G401 (cell line): ENCODE results near the gene TAMALIN. TPM values are rescaled to one million over a fixed set of nuclear protein-coding genes. Genes with fewer than 3 reads are reported as not detected.

Experiments used
- DNase-seq: peaks from one replicate; pipeline ENCODE4 v3.0.0-alpha.2; 2015; ENCODE audit warnings: low spot score
- in situ Hi-C: cut with HindIII; loops from 2 replicates; pipeline ENCODE4 v1.10.0; 2016; ENCODE audit warnings: low sequenced_read_pairs, mixed read lengths
- total RNA-seq: library from RNA; depleted of rRNA; stranded (reverse); fragments of >200 nt; shearing (Covaris generic); gene quantifications from 2 replicates; pipeline ENCODE4 v1.2.3, GENCODE V29; 2014

TAMALIN gene
- total RNA-seq, 1 experiment from 2014 or later, result 33.3 TPM

DNA sequence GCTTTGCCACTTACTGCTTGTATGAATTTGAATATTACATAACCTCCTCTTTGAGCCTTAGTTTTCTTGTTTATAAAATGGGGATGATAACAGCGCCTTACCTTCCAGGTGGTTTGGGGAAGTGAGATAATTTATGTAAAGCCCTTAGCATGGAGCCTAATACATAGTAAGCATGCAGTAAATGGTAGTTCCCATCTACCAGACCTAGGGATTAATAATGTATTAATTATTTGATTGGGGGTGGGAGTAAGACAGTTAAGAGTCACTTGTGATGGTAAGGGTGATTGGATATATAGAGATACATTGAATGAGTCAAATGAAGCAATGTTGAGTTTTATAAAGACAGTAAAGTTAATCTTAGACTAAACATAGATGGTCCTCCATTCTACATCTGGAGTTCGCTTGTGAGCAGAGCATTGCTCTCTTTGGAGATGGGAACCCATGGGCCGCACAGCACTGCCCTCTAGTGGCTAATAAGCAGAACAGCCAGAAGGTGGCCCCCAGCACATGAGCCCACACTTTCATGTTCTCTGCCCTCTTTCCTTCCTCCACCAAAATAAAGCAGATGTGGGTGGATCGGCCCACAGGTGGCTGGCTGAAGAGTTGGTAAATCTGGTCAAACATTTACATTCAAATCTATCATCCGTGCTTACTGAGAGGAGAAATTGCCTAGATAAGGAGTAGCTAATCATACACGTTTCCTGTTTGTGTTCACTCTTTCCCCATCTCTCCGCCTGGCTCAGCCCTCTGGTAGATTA is 26.5 kb upstream of the TAMALIN start:
- in situ Hi-C loops, result no loop called here
- DNase-seq, result peak; percentile 79

GRCh38 chr12:51980809-51981127 is 26.0 kb upstream of the TAMALIN start:
- in situ Hi-C loops, result no loop called here
- DNase-seq, result no peak

GRCh38 chr12:51984657-51985056 is 22.1 kb upstream of the TAMALIN start:
- DNase-seq, result no peak
- in situ Hi-C loops, result no loop called here

- DNase-seq, result no peak
- in situ Hi-C loops, result no loop called here
Measured at GRCh38 chr12:51985154-51985835, 21.5 kb upstream of the TAMALIN start.

- no peak for DNase-seq
- in situ Hi-C loops, result no loop called here
Measured at GRCh38 chr12:51986834-51987233, 19.9 kb upstream of the TAMALIN start.

GRCh38 chr12:51992246-51992645 is 14.5 kb upstream of the TAMALIN start:
- DNase-seq, result no peak
- in situ Hi-C loops, result no loop called here

GRCh38 chr12:51994539-51994820 is 12.3 kb upstream of the TAMALIN start:
- DNase-seq, result no peak
- in situ Hi-C loops, result no loop called here

DNA sequence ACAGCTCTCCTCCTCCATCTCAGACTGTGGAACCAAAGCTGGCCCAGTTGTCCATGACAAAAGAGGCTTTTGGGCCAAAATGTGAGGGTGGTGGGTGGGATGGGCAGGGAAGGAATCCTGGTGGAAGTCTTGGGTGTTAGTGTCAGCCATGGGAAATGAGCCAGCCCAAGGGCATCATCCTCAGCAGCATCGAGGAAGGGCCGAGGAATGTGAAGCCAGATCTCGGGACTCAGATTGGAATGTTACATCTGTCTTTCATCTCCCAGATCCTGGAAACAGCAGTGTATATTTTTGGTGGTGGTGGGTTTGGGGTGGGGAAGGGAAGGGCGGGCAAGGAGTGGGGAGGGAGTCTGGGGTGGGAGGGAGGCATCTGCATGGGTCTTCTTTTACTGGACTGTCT is 11.8 kb upstream of the TAMALIN start:
- no peak for DNase-seq
- in situ Hi-C loops, result no loop called here

- no peak for DNase-seq
- in situ Hi-C loops, result no loop called here
Measured at GRCh38 chr12:51997136-51997535, 9.6 kb upstream of the TAMALIN start.

DNA sequence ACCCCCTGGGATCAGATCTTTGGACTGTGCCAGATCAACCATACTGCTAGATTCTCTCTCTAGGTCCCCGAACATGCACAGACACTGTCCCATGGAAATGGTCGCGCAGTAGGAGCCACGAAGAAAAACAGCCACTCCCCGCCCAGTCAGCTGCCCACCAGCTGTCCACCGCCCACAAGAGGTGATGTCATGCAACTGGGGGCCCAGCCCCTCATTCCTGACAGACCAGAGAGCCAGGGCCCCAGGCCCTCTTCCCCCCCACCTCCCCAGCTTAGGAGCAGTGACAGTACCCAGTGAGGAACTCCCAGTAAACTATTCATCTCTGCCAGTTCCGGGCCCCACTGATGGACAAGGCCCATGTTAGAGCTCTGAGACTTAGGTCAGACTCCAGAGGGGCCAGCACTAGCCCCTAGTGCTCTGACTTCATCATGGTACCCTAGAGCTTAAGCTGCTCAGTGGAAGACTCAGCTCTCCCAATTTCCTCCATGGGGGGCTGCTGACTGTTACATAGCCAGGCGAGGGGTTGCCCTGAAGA is 3.7 kb upstream of the TAMALIN start:
- no peak for DNase-seq
- in situ Hi-C loops, result no loop called here

DNA sequence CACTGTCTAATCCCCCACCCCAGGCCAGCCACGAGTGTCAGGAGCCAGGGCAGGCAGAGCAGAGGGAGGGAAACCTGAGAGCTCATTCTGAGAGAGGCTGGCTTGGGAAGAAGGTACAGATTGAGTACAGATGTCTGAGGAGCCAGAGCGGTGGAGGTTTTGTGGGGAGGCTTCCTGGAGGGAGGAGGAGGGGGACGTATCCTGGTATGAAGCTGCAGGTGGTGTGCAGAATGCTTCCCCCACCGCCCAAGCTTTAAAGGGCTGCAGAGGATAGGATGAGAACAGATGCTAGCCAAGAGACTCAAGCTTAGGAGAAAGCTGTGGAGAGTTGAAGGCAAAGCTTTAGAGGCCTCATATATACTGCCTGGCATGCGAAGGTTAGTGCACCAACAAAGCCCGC is 3.2 kb upstream of the TAMALIN start:
- in situ Hi-C loops, result no loop called here
- DNase-seq, result no peak

DNA sequence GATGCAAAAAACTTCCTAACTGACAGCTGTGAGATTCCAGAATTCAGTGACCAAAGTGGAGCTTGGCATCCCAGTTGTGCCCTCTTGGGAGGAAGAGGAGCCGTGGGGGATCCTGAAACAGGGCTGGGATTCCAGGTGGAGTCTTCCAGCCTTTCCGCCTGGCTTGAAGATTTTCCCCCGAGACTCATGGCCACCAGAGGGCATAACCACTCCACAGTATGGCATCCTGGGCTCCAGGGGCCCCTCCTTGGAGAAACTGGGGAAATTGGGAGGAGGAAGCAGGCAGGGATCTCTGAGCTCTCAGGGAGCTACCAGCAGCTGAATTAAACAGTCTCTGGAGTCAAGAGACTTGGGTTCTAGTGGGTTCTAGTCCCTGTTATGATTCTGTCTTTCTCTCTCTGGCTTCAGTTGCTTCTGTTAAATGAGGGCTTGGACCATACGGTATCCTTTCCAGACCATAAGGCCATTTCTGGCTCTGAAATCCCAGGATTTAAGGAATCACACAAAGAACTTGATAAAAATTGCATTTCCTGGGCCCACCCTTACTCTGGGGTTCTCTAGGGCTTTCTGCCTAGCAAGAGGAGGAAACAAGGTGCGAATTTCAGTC is 2.6 kb upstream of the TAMALIN start:
- in situ Hi-C loops, result no loop called here
- DNase-seq, result peak; percentile 44

GRCh38 chr12:52005218-52005902 is 1.4 kb upstream of the TAMALIN start:
- no peak for DNase-seq
- in situ Hi-C loops, result no loop called here

GRCh38 chr12:52005903-52006703 is 643 bp upstream of the TAMALIN start:
- in situ Hi-C loops, result no loop called here
- DNase-seq, result no peak

DNA sequence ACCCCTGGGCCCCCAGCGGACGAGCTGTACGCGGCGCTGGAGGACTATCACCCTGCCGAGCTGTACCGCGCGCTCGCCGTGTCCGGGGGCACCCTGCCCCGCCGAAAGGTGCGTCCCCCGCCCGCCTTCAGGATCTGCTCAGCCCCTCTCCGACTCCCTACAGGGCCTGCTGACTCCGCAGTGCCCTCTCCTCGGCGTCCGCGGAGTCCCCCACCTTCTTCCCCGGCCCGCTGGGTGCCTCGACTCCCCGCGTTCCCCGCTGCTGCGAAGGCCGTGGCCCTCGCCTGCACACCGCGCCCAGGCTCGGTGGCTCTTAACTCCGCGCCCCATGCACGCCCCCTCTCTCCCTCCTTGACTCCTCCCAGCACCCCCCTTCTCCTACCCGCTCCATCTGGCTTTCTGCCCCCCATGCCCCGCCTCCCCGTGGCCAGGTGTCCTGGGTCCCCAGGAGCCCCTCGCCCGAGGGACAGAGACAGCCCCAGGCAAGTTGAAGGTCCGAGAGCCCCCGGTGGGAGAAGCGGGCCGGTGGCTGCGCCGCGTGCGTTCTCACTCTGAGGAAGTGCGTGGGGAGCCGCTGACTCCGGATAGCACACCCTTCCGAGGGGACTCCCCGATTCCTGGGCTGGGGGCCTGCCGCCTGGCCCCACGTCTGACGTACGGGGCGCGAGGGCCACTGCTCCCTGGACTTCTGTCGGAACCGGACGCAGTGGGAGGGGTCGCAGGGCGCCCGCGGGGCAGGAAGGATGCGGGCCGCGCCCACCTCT is 594 bp downstream of the TAMALIN start:
- DNase-seq, result no peak
- in situ Hi-C loops, result no loop called here

DNA sequence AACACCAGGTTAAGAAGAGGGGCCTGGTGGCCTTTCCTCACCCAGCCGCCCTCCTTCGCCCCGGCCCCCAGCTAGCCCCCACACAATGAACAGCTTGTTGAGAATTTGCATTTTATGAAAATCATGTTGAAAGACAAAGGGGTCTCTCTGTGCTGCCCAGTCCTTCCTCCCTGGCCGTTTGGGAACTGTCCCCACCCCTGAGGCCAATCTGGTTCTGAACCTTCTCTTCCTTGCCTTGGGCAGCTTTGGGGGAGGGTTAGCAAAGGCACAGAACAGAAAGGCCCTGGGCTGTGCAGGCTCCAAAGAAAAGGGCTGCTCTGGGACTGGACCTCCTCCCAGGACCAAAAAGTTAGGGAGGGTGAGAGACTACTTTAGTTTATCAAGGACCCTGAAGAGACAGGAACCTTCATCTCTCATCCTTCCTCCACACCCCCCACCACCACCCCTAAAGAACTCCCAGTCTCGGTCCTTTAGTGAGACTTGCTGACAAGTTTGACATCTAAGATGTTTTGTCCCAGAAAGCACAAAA is 1.3 kb downstream of the TAMALIN start:
- DNase-seq, result no peak

DNA sequence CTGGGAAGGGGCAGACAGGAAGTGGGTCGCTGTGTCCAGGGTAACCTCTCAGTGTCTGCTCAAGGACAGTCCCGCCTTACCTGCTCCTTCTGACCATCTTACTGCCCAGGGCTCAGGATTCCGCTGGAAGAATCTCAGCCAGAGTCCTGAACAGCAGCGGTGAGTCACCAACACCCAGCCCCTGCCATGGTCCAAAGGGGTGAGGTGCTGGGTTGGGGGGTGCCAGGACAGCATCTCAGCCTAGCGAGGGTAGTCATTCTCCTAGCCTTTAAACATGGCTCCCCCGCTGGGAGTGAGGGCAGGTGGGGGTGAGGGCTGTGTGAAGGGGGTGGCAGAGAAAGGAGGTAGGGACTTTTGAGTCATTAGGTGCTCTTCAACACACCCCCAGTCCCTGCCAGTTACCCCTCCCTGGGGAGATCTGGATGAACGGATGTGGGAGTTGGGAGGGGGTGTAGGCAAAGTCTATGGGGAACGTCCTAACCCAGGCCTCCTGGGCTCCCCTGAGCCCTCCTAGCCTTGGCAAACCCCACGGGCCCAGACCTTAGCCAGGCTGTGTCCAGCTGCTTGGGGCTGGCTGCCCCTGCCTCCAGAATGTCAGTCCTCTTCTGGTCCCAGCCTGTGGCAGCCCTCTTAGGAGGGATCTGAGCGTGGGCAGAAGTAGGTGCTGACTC is 2.5 kb downstream of the TAMALIN start:
- DNase-seq, result no peak
- in situ Hi-C loops, result no loop called here

More for the DNA sequence above, 1.3 kb downstream of the TAMALIN start:
- in situ Hi-C loops, result no loop called here

- in situ Hi-C loops, result no loop called here
- DNase-seq, result peak; percentile 46
Measured at GRCh38 chr12:52010152-52010622, 3.4 kb downstream of the TAMALIN start.
